Stimulated activated naive CD4-positive, alpha-beta T cell (primary cell): ENCODE data around the gene IDUA.
"Not testable (repeated sequence)": the region's sequence is repeated elsewhere in the genome, so short reads cannot be mapped to it uniquely, and the experiment has no call there.

Experiments used
- DNase-seq, 6 experiments: peaks; one replicate each; lab custom pipeline; 2025; lab: John Stamatoyannopoulos, UW

Gene IDUA

DNA sequence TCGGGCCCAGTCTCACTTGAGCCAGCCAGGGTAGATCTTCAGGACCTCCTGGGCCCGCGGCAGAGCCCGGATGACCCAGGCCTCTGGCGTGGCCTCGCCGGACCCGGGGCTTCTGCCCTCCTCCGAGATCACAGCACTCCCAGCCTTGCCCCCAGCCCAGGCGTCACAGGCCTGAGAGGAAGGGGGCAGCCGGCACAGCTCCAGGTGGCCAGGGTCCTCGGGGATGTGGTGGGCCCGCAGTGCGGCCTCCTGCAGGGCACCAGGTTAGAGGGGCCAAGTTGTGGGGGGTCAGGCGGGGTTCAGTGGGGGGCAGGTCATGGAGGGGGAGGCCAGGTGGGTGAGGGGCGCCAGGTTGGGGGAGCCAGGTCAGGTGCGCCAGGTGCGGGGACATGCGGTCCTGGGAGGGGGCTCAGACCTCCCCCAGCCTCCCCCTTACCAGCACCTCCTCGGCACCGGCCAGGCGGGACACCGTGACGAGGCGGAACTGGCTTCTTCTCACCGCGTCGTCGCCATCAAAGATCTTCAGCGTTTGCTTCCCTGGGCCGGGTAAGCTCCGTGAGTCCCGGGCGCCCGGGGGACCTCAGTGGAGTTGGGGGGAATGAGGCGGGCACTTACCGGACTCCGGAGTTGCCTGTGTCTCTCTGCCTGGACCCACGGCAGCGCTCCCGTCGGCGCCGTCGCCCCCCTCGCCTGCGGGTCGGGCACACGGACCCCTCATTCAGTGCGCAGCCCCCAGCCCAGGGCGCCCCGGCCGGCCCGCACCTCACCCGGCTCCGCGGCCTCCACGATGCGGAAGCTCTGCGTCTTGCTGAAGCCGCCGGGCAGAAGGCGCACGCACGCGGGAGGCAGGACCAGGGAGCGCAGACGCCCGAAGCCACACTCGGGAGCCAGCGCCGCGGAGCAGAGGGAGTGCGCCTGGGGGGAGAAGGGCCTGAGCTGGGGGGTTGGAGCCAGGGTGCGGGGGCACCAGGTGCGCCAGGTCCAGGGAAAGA is 19.4 kb upstream of the IDUA start:
- DNase-seq, result no peak

DNA sequence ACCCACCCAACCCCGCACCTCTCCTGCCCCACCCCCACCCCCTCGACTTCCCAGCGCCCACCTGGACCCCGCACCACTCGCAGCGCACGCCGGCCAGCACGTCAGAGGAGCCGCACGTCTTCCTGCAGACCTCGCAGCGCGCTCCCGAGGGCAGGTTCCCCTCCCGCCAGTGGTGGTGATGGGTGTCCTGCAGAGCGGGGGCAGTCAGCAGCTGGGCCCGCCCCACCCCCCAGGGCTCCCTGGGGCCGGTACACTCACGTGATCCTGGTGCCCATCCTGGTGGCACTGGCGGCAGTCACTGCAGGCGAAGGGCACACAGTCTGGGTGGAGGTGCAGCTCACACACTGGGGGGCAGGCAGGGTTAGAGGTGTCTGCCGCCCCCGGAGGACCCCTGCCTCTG is 18.6 kb upstream of the IDUA start:
- no peak for DNase-seq

- no peak for DNase-seq
Observed at GRCh38 chr4:968621-969394, 18.0 kb upstream of the IDUA start.

- DNase-seq, result no peak
Observed at GRCh38 chr4:970046-970745, 16.6 kb upstream of the IDUA start.

DNA sequence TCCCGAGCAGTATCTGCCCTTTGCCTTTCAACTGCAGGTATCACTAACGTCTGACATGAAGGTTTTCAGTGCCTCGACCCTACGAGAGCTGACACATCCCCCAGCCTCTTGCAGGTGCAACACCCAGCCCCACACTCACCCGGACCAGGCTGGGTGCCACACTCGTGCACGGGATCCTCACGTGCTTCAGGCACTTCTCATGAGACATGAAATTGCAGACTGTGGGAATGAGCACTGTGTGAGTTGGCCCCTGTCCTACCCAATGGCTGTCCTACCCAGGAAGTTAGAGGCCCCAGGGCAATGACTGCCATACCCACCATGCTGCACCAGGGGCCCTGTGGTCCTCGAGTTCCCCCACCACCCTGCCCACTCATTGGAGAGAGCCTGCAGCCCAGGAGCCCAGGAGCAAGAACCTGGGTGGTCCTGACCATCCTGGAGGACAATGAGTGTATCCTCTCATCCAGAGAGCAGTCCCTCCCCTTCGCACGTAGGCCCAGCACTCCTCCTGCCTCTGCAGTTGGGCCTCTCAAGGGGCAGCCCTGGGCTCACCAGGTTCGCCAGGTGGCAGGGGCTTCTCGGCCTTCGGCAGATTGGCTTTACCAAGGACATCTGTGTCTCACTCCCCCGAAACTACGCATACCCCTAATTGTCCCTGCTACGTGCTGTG is 15.9 kb upstream of the IDUA start:
- no peak for DNase-seq

GRCh38 chr4:971666-972500 is 15.0 kb upstream of the IDUA start:
- DNase-seq, result no peak

DNA sequence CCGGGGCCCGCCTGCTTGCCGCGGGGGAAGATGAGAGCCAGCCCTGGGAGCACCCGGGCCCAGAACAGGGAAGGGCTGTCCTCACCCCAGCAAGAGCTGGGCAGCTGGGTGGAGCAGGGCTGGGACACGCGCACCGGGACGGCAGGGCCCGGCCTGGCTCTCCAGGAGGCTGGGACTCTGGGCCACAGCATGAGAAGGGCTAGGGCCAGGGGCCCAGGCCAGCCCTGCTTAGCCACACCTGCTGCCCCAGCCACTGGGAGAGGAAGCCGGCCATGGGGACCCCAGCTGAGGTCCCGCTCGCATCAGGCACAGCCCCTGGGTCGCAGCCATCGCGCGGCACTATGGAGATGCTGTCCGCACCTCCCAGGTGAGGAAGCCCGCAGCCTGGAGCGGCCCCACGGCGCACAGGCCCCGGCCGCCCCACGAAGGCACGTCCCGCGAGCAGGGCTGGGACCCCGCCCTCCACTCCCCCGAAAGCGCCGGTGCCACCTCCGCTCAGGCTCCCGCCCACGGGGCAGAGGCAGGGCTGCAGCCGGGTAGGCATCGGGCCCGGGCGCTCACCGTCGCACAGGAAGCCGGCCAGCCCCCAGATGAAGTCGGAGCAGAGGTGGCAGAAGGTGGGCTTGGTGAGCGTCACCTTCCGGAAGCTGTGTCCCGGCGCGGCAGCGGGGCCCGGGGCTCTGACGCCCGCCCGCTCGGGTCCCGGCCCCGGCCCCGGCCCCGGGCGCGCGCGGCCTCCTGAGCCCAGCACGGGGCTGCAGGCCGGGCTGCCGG is 14.0 kb upstream of the IDUA start:
- peak; percentile 34 to 65 (median 60) for DNase-seq

DNA sequence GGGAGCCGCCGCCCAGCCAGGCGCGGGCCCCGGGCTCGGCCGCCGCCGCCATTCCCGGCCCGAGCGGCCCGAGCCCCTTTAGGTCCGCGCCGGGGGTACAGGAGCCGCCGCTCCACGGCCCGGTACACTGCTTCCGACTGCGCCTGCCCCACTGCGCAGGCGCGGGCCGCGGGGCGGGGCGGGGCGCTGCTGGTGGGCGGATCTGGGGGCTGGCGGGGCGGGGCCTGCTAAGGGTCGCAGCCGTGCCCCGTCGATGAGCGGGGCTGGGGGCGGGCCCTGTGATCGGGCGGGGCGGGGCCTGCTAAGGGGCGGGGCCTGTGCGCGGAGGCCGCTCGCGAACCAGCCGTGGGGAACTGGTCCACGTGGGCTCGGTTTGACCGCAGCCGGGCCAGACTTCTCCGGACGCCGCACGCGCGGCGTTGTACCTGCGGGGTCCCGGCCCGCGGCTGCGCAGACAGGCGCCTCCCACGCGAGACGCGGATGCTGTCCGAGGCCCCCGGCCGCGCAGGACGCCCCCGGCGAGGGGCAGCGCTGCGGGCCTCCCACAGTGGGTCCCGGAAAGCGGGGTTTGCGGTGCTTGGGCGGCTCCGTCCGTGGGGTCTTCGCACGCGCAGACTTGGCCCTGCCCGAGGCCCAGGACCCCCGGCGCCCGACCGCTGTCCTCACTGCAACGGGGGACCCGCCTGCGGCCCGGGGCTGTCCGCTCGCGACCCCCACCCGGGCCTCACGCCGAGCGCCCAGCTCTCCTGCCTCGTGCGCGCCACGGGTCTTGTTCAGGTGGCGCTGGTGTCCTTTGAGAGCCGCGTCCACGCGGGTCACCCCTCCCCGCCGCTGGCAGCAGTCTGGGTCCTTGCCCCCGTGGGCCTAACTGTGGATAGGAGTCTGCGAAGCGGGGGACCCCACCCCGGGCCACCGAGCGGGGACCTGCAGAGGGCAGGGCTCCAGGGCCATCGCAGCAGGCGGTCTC is 13.1 kb upstream of the IDUA start, which contains the start of gene DGKQ:
DGKQ (minus strand) TSS at position 139 of the 967 bp plus-strand sequence; CDS start at position 52, 87 bp downstream.
- peak; percentile 72 to 92 (median 89) for DNase-seq

GRCh38 chr4:974668-975067 is 12.2 kb upstream of the IDUA start:
- DNase-seq, result no peak

DNA sequence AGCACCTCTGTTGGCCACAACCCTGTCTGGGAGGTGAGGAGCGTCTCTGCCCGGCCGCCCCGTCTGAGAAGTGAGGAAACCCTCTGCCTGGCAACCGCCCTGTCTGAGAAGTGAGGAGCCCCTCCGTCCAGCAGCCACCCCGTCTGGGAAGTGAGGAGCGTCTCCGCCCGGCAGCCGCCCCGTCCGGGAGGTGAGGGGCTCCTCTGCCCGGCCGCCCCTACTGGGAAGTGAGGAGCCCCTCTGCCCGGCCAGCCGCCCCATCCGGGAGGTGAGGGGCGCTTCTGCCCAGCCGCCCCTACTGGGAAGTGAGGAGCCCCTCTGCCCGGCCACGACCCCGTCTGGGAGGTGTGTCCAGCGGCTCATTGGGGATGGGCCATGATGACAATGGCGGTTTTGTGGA is 10.8 kb upstream of the IDUA start:
- not testable (repeated sequence) for DNase-seq

GRCh38 chr4:978957-979701 is 7.7 kb upstream of the IDUA start:
- DNase-seq, result no peak

DNA sequence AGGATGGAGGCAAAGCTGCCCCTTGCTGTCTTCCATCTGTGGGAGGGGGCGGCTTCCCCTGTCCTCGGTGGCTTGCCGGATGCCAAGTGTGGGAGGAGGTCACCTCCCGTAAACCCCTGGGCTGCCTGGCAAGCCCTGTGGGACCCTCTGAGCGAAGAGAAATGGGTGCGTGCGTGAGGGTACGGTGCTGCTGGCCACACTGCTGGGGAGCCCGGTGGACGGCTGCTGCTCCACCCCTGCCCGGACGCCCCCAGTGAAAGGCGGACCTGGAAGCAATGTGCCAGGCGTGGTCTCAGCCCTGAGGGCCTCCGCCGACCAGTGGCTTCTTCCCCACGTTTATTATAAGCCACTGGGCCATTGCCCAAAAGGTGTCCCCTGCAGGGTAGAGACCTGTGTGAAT is 4.6 kb upstream of the IDUA start:
- DNase-seq, result no peak

- no peak for DNase-seq
Observed at GRCh38 chr4:982814-983213, 4.0 kb upstream of the IDUA start.

DNA sequence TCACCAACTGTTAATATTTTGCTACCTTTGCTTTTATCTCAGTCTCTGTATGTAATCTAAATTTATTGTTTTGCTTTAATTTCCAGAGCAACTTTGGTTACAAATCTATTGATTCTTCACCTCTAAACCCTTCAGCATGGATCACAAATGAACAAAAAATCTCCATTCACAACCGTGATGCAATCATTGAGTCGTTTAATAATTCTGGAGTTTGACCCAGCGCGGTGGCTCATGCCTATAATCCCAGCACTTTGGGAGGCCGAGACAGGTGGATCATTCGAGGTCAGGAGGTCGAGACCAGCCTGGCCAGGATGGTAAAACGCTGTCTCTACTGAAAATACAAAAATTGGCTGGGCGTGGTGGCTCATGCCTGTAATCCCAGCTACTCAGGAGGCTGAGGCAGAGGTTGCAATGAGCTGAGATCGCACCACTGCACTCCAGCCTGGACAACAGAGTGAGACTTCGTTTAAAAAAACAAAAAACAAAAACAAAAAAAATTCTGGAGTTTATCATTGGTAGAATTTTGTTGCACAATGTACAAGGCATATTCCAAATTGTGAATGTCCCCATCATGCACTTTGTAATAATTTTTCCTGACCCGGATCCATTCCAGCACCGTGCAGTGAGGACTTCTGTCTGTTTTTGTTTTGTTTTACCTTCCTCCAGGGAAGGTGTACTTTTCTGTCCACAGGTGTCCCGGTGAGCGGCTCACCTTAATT is 2.3 kb upstream of the IDUA start:
- no peak for DNase-seq

DNA sequence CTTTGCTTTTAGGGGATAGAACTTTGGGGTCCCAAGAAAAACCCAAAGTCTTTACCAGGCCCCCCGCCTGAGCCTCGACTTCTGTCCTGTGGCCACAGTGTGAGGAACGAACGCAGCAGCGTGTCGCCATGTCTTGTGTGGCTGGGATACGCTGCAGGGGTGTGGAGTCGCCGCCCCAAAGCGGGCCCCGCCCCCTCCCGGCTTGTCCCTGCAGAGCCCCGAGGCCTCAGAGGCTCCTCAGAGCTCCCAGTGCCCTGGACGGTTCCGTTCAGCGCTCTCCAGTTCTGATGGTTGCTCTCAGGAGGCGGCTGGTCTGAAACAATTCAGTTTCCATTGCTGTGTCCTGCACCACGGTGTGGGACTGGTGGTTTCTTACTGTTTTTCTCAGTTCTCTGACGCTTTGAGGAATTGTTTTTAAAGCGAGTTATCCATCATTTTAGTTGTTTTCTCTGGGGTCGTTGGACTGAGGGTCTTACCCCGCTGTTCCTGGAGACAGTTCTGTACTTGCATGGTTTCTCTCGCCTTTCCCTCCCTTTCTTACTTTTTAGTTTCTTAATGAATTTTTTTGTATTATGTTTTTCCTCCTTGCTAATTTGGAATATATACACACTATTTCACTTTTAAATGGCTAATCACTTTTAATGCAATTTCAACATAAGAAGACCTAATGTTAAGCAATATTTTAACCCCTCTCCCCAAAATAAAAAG is 1.6 kb upstream of the IDUA start:
- peak; percentile 34 to 74 (median 55) for DNase-seq

- DNase-seq, result peak in 1 of 6 experiments; percentile 46
Observed at GRCh38 chr4:986428-986878, 391 bp upstream of the IDUA start.
